ENCODE results near the gene KPNB1.

Gene KPNB1

GRCh38 chr17:47653442-47653841 lies 3.7 kb downstream of the KPNB1 start:
- Histone ChIP-seq H3K4me1 (ENCODE audit: control insufficient read depth, insufficient read depth, low read length, poor library complexity, severe bottlenecking) (peaks cover 16% of the 10 kb centered on the region), H3K9me3 (ENCODE audit: control insufficient read depth, low read length) (no peaks in the 10 kb centered on the region), H3K27ac (ENCODE audit: low read depth, low read length, severe bottlenecking) (no peak overlapping the region), H3K36me3 (ENCODE audit: control insufficient read depth, insufficient read depth, low read length) (peaks cover 79% of the 10 kb centered on the region), H3K4me3 (ENCODE audit: extremely low read depth, insufficient read depth, low read length, poor library complexity, severe bottlenecking) (peak overlapping the region; percentile 9)
- 44 to 50% methylated on average over 1 of the region's 2 CpGs for WGBS, 2 experiments (ENCODE audit: insufficient coverage in 2 of 2)

- Histone ChIP-seq H3K36me3 (ENCODE audit: control insufficient read depth, insufficient read depth, low read length) (peaks cover 94% of the 10 kb centered on the region), H3K27ac (ENCODE audit: low read depth, low read length, severe bottlenecking) (no peak overlapping the region), H3K9me3 (ENCODE audit: control insufficient read depth, low read length) (no peaks in the 10 kb centered on the region), H3K4me3 (ENCODE audit: extremely low read depth, insufficient read depth, low read length, poor library complexity, severe bottlenecking) (no peak overlapping the region), H3K4me1 (ENCODE audit: control insufficient read depth, insufficient read depth, low read length, poor library complexity, severe bottlenecking) (peaks cover 16% of the 10 kb centered on the region)
- 94 to 100% methylated on average over 4 to 5 of the region's 6 CpGs for WGBS, 2 experiments (ENCODE audit: insufficient coverage in 2 of 2)
Measured at GRCh38 chr17:47654991-47655390, 5.3 kb downstream of the KPNB1 start.

GRCh38 chr17:47660064-47660492 lies 10.4 kb downstream of the KPNB1 start:
- no peaks in the 10 kb centered on the region for H3K9me3 ChIP-seq (ENCODE audit: control insufficient read depth, low read length)
- H3K4me3 ChIP-seq (ENCODE audit: extremely low read depth, insufficient read depth, low read length, poor library complexity, severe bottlenecking): no peak overlapping the region
- no peaks in the 10 kb centered on the region for H3K4me1 ChIP-seq (ENCODE audit: control insufficient read depth, insufficient read depth, low read length, poor library complexity, severe bottlenecking)
- H3K27ac ChIP-seq (ENCODE audit: low read depth, low read length, severe bottlenecking): no peak overlapping the region
- H3K36me3 ChIP-seq (ENCODE audit: control insufficient read depth, insufficient read depth, low read length): peaks cover 100% of the 10 kb centered on the region
- WGBS, 2 experiments (ENCODE audit: insufficient coverage in 2 of 2): 96 to 100% methylated on average over 1 to 4 of the region's 6 CpGs

- Histone ChIP-seq H3K9me3 (ENCODE audit: control insufficient read depth, low read length) (no peaks in the 10 kb centered on the region), H3K4me3 (ENCODE audit: extremely low read depth, insufficient read depth, low read length, poor library complexity, severe bottlenecking) (no peak overlapping the region), H3K36me3 (ENCODE audit: control insufficient read depth, insufficient read depth, low read length) (peaks cover 97% of the 10 kb centered on the region), H3K4me1 (ENCODE audit: control insufficient read depth, insufficient read depth, low read length, poor library complexity, severe bottlenecking) (peaks cover 3% of the 10 kb centered on the region), H3K27ac (ENCODE audit: low read depth, low read length, severe bottlenecking) (peak overlapping the region; percentile 50)
- WGBS, 2 experiments (ENCODE audit: insufficient coverage in 2 of 2): 65 to 66% methylated on average over 4 to 6 of the region's 6 CpGs
Measured at GRCh38 chr17:47663912-47664623, 14.3 kb downstream of the KPNB1 start.

- Histone ChIP-seq H3K4me1 (ENCODE audit: control insufficient read depth, insufficient read depth, low read length, poor library complexity, severe bottlenecking) (peaks cover 3% of the 10 kb centered on the region), H3K4me3 (ENCODE audit: extremely low read depth, insufficient read depth, low read length, poor library complexity, severe bottlenecking) (no peak overlapping the region), H3K36me3 (ENCODE audit: control insufficient read depth, insufficient read depth, low read length) (peaks cover 97% of the 10 kb centered on the region), H3K27ac (ENCODE audit: low read depth, low read length, severe bottlenecking) (no peak overlapping the region), H3K9me3 (ENCODE audit: control insufficient read depth, low read length) (no peaks in the 10 kb centered on the region)
Measured at GRCh38 chr17:47664624-47664941, 14.9 kb downstream of the KPNB1 start.

GRCh38 chr17:47665655-47666054 lies 15.9 kb downstream of the KPNB1 start:
- Histone ChIP-seq H3K27ac (ENCODE audit: low read depth, low read length, severe bottlenecking) (no peak overlapping the region), H3K4me3 (ENCODE audit: extremely low read depth, insufficient read depth, low read length, poor library complexity, severe bottlenecking) (no peak overlapping the region), H3K36me3 (ENCODE audit: control insufficient read depth, insufficient read depth, low read length) (peaks cover 97% of the 10 kb centered on the region), H3K4me1 (ENCODE audit: control insufficient read depth, insufficient read depth, low read length, poor library complexity, severe bottlenecking) (peaks cover 3% of the 10 kb centered on the region), H3K9me3 (ENCODE audit: control insufficient read depth, low read length) (no peaks in the 10 kb centered on the region)
- WGBS, 2 experiments (ENCODE audit: insufficient coverage in 2 of 2): 93 to 100% methylated on average over 3 of the region's 3 CpGs

- H3K9me3 ChIP-seq (ENCODE audit: control insufficient read depth, low read length): no peaks in the 10 kb centered on the region
- H3K36me3 ChIP-seq (ENCODE audit: control insufficient read depth, insufficient read depth, low read length): peaks cover 96% of the 10 kb centered on the region
- H3K27ac ChIP-seq (ENCODE audit: low read depth, low read length, severe bottlenecking): no peak overlapping the region
- WGBS, 2 experiments (ENCODE audit: insufficient coverage in 2 of 2): 88 to 95% methylated on average over 2 to 3 of the region's 4 CpGs
- H3K4me1 ChIP-seq (ENCODE audit: control insufficient read depth, insufficient read depth, low read length, poor library complexity, severe bottlenecking): peaks cover 3% of the 10 kb centered on the region
- H3K4me3 ChIP-seq (ENCODE audit: extremely low read depth, insufficient read depth, low read length, poor library complexity, severe bottlenecking): no peak overlapping the region
Measured at GRCh38 chr17:47669081-47669480, 19.4 kb downstream of the KPNB1 start.

GRCh38 chr17:47670064-47670463 lies 20.3 kb downstream of the KPNB1 start:
- Histone ChIP-seq H3K4me1 (ENCODE audit: control insufficient read depth, insufficient read depth, low read length, poor library complexity, severe bottlenecking) (peaks cover 3% of the 10 kb centered on the region), H3K4me3 (ENCODE audit: extremely low read depth, insufficient read depth, low read length, poor library complexity, severe bottlenecking) (no peak overlapping the region), H3K27ac (ENCODE audit: low read depth, low read length, severe bottlenecking) (peak overlapping the region; percentile 37), H3K9me3 (ENCODE audit: control insufficient read depth, low read length) (no peaks in the 10 kb centered on the region), H3K36me3 (ENCODE audit: control insufficient read depth, insufficient read depth, low read length) (peaks cover 96% of the 10 kb centered on the region)
- 63 to 73% methylated on average over 1 of the region's 1 CpG for WGBS, 2 experiments (ENCODE audit: insufficient coverage in 2 of 2)

GRCh38 chr17:47674499-47674898 lies 24.8 kb downstream of the KPNB1 start:
- Histone ChIP-seq H3K27ac (ENCODE audit: low read depth, low read length, severe bottlenecking) (no peak overlapping the region), H3K9me3 (ENCODE audit: control insufficient read depth, low read length) (no peaks in the 10 kb centered on the region), H3K36me3 (ENCODE audit: control insufficient read depth, insufficient read depth, low read length) (peaks cover 99% of the 10 kb centered on the region), H3K4me1 (ENCODE audit: control insufficient read depth, insufficient read depth, low read length, poor library complexity, severe bottlenecking) (no peaks in the 10 kb centered on the region), H3K4me3 (ENCODE audit: extremely low read depth, insufficient read depth, low read length, poor library complexity, severe bottlenecking) (no peak overlapping the region)
- 93 to 100% methylated on average over 2 to 4 of the region's 4 CpGs for WGBS, 2 experiments (ENCODE audit: insufficient coverage in 2 of 2)

- no peak overlapping the region for H3K27ac ChIP-seq (ENCODE audit: low read depth, low read length, severe bottlenecking)
- no peak overlapping the region for H3K4me3 ChIP-seq (ENCODE audit: extremely low read depth, insufficient read depth, low read length, poor library complexity, severe bottlenecking)
- H3K36me3 ChIP-seq (ENCODE audit: control insufficient read depth, insufficient read depth, low read length): peaks cover 99% of the 10 kb centered on the region
- WGBS, 2 experiments (ENCODE audit: insufficient coverage in 2 of 2): 83 to 95% methylated on average over 2 of the region's 2 CpGs
- peaks cover 6% of the 10 kb centered on the region for H3K4me1 ChIP-seq (ENCODE audit: control insufficient read depth, insufficient read depth, low read length, poor library complexity, severe bottlenecking)
- no peaks in the 10 kb centered on the region for H3K9me3 ChIP-seq (ENCODE audit: control insufficient read depth, low read length)
Measured at GRCh38 chr17:47675380-47676198, 25.9 kb downstream of the KPNB1 start.

GRCh38 chr17:47676199-47676472 lies 26.4 kb downstream of the KPNB1 start:
- Histone ChIP-seq H3K4me1 (ENCODE audit: control insufficient read depth, insufficient read depth, low read length, poor library complexity, severe bottlenecking) (peaks cover 7% of the 10 kb centered on the region), H3K4me3 (ENCODE audit: extremely low read depth, insufficient read depth, low read length, poor library complexity, severe bottlenecking) (no peak overlapping the region), H3K27ac (ENCODE audit: low read depth, low read length, severe bottlenecking) (no peak overlapping the region), H3K36me3 (ENCODE audit: control insufficient read depth, insufficient read depth, low read length) (peaks cover 99% of the 10 kb centered on the region), H3K9me3 (ENCODE audit: control insufficient read depth, low read length) (no peaks in the 10 kb centered on the region)
- 96% methylated on average over 3 to 4 of the region's 4 CpGs for WGBS, 2 experiments (ENCODE audit: insufficient coverage in 2 of 2)

Data from mesodermal cell (in vitro differentiated cells).